ENCODE data around the gene TWSG1. TPM values are rescaled to one million over a fixed set of nuclear protein-coding genes. Genes with fewer than 3 reads are reported as not detected.

TWSG1 gene
- polyA plus RNA-seq, 3 donors: 65.4 to 88.8 (median 82.3) TPM

GRCh38 chr18:9323750-9324445 is 10.7 kb upstream of the TWSG1 start:
- no peak for DNase-seq (ENCODE audit: extremely low read depth in 1 of 11, low read depth in 9 of 11, low spot score in 4 of 11)

- DNase-seq (ENCODE audit: extremely low read depth in 1 of 11, low read depth in 9 of 11, low spot score in 4 of 11): no peak
Observed at GRCh38 chr18:9325716-9326115, 8.9 kb upstream of the TWSG1 start.

- no peak for DNase-seq (ENCODE audit: extremely low read depth in 1 of 11, low read depth in 9 of 11, low spot score in 4 of 11)
Observed at GRCh38 chr18:9328776-9329175, 5.8 kb upstream of the TWSG1 start.

DNA sequence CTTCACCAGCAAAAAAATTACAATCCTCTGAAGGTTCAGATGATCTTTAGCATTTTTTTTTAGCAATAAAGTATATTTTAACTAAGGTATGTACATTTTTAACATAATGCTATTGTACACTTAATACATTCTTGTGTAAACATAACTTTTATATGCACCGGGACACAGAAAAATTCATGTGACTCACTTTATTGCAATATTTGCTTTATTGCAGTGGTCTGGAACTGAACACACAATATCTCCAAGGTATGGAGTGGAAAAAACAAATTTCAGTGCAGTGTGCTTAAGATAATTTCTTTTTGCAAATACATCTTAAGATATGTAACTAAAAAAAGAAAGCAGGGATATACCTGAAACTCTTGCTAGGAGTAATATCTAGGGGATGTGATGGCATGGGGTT is 5.1 kb upstream of the TWSG1 start:
- no peak for DNase-seq (ENCODE audit: extremely low read depth in 1 of 11, low read depth in 9 of 11, low spot score in 4 of 11)

- no peak for DNase-seq (ENCODE audit: extremely low read depth in 1 of 11, low read depth in 9 of 11, low spot score in 4 of 11)
Observed at GRCh38 chr18:9330419-9330818, 4.2 kb upstream of the TWSG1 start.

- DNase-seq (ENCODE audit: extremely low read depth in 1 of 11, low read depth in 9 of 11, low spot score in 4 of 11): no peak
Observed at GRCh38 chr18:9333441-9334328, 888 bp upstream of the TWSG1 start.

DNA sequence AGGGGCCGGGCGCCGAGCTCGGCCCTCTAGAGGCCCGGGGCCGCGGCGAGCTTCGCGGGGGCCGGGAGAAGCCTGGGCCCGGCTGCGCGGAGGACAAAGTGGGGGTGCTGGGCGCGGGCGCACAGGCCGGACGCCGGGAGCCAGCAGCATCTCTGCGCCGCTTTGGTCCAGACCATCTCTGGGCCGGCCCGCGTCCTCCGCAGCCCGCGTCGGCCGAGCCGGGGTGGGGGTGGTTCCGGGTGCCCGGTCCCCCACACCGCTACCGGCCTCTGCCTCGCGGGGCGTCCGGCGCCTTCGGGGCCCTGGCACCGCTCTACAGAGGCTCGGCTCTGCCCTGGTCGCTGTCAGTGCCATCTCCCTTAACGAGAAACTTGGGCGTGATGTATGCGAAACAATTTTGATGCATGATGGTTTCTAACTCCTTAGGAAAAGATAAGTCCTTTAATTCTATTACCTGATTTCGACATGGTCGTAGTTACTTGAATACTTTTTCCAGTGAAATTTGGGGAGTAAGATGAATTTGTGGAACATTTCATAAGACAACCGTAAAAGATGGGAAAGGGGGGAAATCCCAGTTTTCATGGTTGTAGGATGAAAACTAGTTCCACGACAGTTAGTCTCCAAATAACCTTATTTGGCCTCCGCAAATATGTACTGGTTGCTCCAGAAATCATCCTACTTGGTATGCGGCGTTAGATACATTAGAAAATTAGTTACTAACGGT is 562 bp downstream of the TWSG1 start:
- DNase-seq (ENCODE audit: extremely low read depth in 1 of 11, low read depth in 9 of 11, low spot score in 4 of 11): peak in 3 of 11 donors; percentile 23 to 31 (median 24)

DNA sequence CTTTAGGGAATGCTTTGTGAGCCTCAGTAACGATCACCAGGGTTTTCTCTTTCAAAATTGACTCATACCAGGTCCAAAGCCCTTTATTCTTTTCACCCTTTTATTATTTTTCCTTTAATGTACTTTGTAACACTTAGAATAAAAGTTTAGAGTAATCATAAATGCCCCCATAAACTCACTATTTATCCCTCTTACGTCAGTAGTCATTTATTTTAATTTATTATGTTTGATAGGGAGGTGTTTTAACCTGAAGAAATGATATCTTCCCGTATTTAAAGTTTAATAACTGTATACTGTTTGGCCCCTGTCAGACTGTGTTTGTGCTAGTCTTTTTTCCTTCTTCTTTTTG is 1.1 kb downstream of the TWSG1 start:
- no peak for DNase-seq (ENCODE audit: extremely low read depth in 1 of 11, low read depth in 9 of 11, low spot score in 4 of 11)

GRCh38 chr18:9336827-9337226 is 2.3 kb downstream of the TWSG1 start:
- no peak for DNase-seq (ENCODE audit: extremely low read depth in 1 of 11, low read depth in 9 of 11, low spot score in 4 of 11)

DNA sequence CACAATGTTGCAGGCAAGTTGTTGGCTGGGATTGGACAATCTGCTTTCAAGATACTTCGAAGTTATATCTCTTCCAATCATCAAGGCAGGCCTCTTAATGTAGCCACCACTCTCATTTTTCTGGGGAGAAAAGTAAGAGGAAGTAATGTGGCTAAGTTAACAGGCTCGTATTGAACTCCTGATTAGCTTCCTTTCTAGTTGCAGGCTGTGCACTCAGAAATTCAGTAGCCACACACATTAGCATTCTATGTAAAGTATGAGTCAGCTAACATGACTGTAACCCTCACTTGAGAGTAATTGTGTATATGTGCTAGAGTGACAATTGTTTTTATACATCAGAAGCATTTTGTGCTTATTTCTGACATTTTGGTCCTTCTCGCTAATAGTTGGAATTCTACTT is 3.3 kb downstream of the TWSG1 start:
- DNase-seq (ENCODE audit: extremely low read depth in 1 of 11, low read depth in 9 of 11, low spot score in 4 of 11): no peak

DNA sequence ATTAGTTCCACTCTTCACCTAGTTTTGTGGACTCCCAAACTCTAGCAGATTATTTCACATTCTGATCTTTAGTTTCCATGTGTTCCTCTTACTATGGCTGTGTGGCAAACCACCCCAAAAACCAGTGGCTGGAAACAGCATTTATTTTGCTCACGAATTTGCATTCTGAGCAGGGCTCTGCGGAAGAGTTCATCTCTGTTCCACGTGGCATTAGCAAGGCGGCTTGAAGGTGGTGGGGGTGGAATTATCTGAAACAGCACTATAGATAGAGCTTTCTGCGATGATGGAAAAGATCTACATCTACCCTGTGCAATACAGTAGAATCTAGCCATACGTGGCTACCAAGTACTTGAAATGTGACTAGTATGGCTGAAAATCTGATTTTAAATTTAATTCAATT is 5.9 kb downstream of the TWSG1 start:
- DNase-seq (ENCODE audit: extremely low read depth in 1 of 11, low read depth in 9 of 11, low spot score in 4 of 11): no peak

DNA sequence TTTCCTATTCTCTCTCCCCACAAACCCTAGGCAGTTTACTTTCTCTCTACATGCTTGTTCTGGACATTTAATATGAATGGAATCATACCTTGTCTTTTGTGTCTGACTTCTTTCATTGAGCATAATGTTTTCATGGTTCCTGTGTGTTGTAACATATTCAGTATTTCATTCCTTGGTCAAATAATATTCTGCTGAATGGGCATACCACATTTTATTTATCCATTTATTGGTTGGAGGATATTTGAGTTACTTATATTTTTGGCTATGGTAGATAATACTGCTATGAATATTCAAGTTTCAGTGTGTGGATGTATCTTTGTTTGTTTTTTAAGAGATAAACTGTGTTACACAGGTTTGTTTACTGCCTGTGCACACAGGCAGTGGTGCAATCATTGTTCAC is 9.0 kb downstream of the TWSG1 start:
- no peak for DNase-seq (ENCODE audit: extremely low read depth in 1 of 11, low read depth in 9 of 11, low spot score in 4 of 11)

DNA sequence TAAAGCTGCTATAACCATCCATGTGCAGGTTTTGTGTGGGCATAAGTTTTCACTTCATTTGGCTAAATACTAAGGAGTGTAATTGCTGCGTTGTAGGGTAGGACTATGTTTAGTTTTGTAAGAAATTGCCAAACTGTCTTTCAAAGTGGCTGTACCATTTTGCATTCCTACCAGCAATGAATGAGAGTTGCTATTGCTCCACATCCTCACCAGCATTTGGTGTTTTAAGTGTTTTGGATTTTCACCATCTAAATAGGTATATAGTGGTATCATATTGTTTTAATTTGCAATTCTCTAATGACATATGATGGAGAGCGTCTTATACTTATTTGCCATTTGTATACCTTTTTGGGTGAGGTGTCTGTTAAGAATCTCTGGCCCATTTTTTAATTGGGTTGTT is 12.2 kb downstream of the TWSG1 start:
- no peak for DNase-seq (ENCODE audit: extremely low read depth in 1 of 11, low read depth in 9 of 11, low spot score in 4 of 11)

GRCh38 chr18:9348079-9348671 is 13.6 kb downstream of the TWSG1 start:
- DNase-seq (ENCODE audit: extremely low read depth in 1 of 11, low read depth in 9 of 11, low spot score in 4 of 11): no peak

DNA sequence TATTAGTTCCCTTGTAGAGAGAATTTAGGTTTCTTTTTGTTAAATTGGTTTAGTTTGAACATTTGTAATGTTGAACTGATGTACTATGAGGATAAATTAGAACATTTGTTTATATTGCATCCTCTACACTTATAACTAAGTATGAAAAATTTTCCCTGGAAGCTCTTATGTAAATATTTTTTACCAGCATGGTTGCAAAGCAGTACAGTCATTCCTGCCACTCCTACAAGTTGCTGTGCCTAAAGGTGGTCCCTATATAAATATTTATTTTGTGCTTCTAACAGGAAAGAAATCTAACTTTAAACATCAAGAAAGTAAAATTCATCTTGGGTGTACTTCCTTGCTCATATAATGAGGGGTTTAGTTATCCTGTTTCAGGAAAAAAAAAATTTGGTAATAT is 14.2 kb downstream of the TWSG1 start:
- DNase-seq (ENCODE audit: extremely low read depth in 1 of 11, low read depth in 9 of 11, low spot score in 4 of 11): no peak

GRCh38 chr18:9353596-9353995 is 19.0 kb downstream of the TWSG1 start:
- DNase-seq (ENCODE audit: extremely low read depth in 1 of 11, low read depth in 9 of 11, low spot score in 4 of 11): no peak

DNA sequence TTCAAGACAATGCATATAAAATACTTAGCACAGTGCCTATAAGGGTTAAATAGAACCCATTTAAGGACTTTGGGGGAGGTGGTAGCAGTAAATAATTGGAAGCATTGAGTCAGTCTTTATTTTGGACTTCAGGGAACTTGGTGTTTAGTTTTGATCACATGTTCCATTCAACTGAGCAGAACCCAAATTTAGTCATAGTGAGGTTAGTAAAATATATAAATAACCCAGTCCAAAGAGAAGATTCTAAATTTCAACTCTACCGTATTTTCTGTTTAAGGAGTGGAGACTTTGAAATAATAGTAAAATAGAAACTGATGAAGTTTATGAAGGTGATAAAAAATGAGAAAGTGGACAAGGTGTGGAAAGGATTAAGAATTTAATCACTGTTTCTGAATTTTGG is 19.7 kb downstream of the TWSG1 start:
- no peak for DNase-seq (ENCODE audit: extremely low read depth in 1 of 11, low read depth in 9 of 11, low spot score in 4 of 11)

DNA sequence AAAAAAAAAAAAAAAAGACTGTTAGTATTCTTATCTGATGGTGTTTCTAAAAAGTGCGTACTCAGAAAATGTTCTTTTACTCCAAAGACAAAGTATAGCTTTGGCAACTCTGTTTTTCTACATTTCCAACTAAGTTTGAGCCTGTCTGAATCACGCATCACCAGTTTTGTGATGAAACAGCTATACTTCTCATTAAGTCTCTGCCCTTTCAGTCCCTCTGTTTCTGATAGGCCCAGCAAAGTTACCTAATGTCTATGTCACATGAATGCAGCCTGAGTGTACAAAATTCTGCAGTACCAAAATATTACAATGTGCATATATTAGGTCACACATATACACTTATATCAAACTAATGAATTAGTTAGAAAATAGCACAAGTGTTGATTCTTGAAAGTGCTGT is 22.4 kb downstream of the TWSG1 start:
- no peak for DNase-seq (ENCODE audit: extremely low read depth in 1 of 11, low read depth in 9 of 11, low spot score in 4 of 11)

GRCh38 chr18:9359796-9360195 is 25.2 kb downstream of the TWSG1 start:
- no peak for DNase-seq (ENCODE audit: extremely low read depth in 1 of 11, low read depth in 9 of 11, low spot score in 4 of 11)

DNA sequence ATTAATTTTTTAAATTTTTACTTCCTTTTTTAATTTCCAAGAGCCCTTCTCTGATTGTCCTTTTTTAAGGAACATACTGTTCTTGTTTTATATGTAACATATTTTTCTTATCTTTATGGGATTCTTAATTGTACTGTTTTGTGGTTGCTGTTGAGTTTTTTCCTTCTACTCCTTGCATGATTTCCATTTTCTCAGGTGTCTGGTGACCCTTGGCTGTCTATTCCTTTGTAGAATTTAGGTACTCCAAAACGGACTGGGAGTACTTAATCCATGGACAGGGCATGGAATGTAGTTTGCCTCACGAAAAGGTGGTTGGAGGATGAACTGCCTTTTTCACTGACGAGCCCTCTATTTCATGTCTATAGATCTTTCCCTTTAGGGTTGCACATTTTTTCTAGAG is 26.6 kb downstream of the TWSG1 start:
- DNase-seq (ENCODE audit: extremely low read depth in 1 of 11, low read depth in 9 of 11, low spot score in 4 of 11): no peak

Data from renal cortex interstitium (tissue), 11 donors.